MM.1S (cell line): ENCODE results near the gene ASCC3.

Experiments used
- DNase-seq: peaks from one replicate; pipeline ENCODE4 v3.0.0-alpha.2; 2015
- H2AFZ ChIP-seq: fragments of 300-600 bp; sonication (generic); 2 replicates; pipeline ENCODE4 v1.6.0; 2016; ENCODE audit warnings: antibody characterized with exemption, low read length
- H3F3A ChIP-seq: fragments of 300-600 bp; sonication (generic); 2 replicates; pipeline ENCODE4 v1.6.1; 2016; ENCODE audit warnings: mild to moderate bottlenecking, antibody characterized with exemption, low read length, moderate library complexity, mixed read lengths; ENCODE audit not compliant: insufficient read depth
- H3K27ac ChIP-seq: fragments of 300-600 bp; sonication (generic); 2 replicates; pipeline ENCODE4 v1.5.1; 2016; ENCODE audit warnings: mild to moderate bottlenecking, low read length
- H3K27me3 ChIP-seq: fragments of 300-600 bp; sonication (generic); replicated peaks from 2 replicates; pipeline ENCODE4 v1.6.0; 2016; ENCODE audit warnings: low read length; ENCODE audit not compliant: insufficient read depth
- H3K36me3 ChIP-seq: fragments of 300-600 bp; sonication (generic); replicated peaks from 2 replicates; pipeline ENCODE4 v1.6.1; 2016; ENCODE audit warnings: mild to moderate bottlenecking, low read length, mixed read lengths; ENCODE audit not compliant: insufficient read depth
- H3K4me1 ChIP-seq: fragments of 300-600 bp; sonication (generic); 2 replicates; pipeline ENCODE4 v1.6.1; 2016; ENCODE audit warnings: low read length, mixed read lengths
- H3K4me2 ChIP-seq: fragments of 300-600 bp; sonication (generic); 2 replicates; pipeline ENCODE4 v1.6.0; 2016; ENCODE audit warnings: low read depth, low read length
- H3K4me3 ChIP-seq: fragments of 300-600 bp; sonication (generic); 2 replicates; pipeline ENCODE4 v1.5.1; 2016; ENCODE audit warnings: low read length, mixed read lengths
- H3K79me2 ChIP-seq: fragments of 300-600 bp; sonication (generic); 2 replicates; pipeline ENCODE4 v1.6.1; 2016; ENCODE audit warnings: mixed run types, low read length, mixed read lengths
- H3K9ac ChIP-seq: fragments of 300-600 bp; sonication (generic); 2 replicates; pipeline ENCODE4 v1.6.1; 2016; ENCODE audit warnings: low read length, mixed read lengths
- H3K9me2 ChIP-seq: fragments of 300-600 bp; sonication (generic); replicated peaks from 2 replicates; pipeline ENCODE4 v1.6.1; 2016; ENCODE audit warnings: mild to moderate bottlenecking, low read length, mixed read lengths; ENCODE audit not compliant: insufficient read depth
- H3K9me3 ChIP-seq: fragments of 300-600 bp; sonication (generic); replicated peaks from 2 replicates; pipeline ENCODE4 v1.6.1; 2016; ENCODE audit warnings: mild to moderate bottlenecking, low read length, mixed read lengths; ENCODE audit not compliant: insufficient read depth
- H4K20me1 ChIP-seq: fragments of 300-600 bp; sonication (generic); 2 replicates; pipeline ENCODE4 v1.6.1; 2016; ENCODE audit warnings: mild to moderate bottlenecking, low read length, moderate library complexity, mixed read lengths; ENCODE audit not compliant: insufficient read depth
- CTCF ChIP-seq: fragments of 300-600 bp; sonication (generic); IDR thresholded peaks from 2 replicates; pipeline ENCODE4 v1.5.1; 2016; ENCODE audit warnings: antibody characterized with exemption, low read length, mixed read lengths
- EZH2 ChIP-seq: fragments of 300-600 bp; sonication (generic); optimal IDR thresholded peaks from 2 replicates; pipeline ENCODE3; 2017; ENCODE audit warnings: low read depth, mild to moderate bottlenecking, antibody characterized with exemption, low read length, mixed read lengths
- EZH2phosphoT487 ChIP-seq: fragments of 300-600 bp; sonication (generic); IDR thresholded peaks from 2 replicates; pipeline ENCODE4 v1.6.1; 2018; ENCODE audit warnings: antibody characterized with exemption, low read length

ASCC3 gene

DNA sequence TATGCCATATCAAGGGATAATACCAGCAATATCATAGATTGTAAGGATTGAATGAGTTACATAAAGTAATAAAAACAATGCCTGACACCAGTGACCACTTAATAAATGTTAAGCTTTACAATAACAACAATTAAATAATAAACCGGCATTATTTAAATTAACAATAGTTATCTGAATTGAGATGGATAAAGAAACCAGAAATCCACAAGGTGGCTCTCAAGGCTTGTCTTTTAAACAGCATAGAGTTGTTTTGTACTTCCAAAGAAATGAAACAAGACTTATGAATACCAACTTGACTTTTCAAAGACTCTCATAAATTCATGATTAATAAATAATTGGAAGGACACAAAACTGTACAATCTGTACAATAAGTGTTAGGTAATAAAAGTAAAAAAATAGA is 203.1 kb downstream of the ASCC3 start:
- no peak overlapping the region for H3K27ac ChIP-seq
- no peaks in the 10 kb centered on the region for H3K9me2 ChIP-seq
- TF ChIP-seq EZH2 (no peak), EZH2phosphoT487 (no peak), CTCF (no peak)
- H3F3A ChIP-seq = no peaks in the 10 kb centered on the region
- no peak for DNase-seq
- no peaks in the 10 kb centered on the region for H3K36me3 ChIP-seq
- H3K4me3 ChIP-seq = no peak overlapping the region
- H3K4me2 ChIP-seq = no peak overlapping the region
- no peaks in the 10 kb centered on the region for H4K20me1 ChIP-seq
- H3K9ac ChIP-seq = no peak overlapping the region
- H2AFZ ChIP-seq = no peak overlapping the region
- H3K4me1 ChIP-seq = no peaks in the 10 kb centered on the region
- no peaks in the 10 kb centered on the region for H3K79me2 ChIP-seq
- H3K27me3 ChIP-seq = no peaks in the 10 kb centered on the region
- no peaks in the 10 kb centered on the region for H3K9me3 ChIP-seq

DNA sequence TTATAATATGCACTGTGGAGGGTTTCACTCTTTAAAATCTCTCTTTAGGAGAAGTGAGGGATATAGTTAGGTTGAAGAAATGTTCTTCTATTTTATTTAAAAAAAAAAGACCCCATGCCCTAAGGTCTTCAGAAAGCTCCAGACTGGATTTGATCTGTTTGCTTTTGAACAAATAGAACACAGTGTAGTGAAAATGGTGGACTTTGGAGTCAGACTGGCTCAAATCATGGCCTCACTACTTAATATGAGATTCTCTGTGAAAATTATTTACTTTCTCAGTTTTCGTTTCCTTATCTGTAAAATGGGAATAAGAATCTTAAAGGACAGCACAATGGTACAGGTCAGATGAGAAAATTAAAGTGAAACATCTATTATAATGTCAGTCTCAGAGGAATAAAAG is 203.9 kb downstream of the ASCC3 start:
- Histone ChIP-seq H3K36me3 (no peaks in the 10 kb centered on the region), H3K27ac (no peak overlapping the region), H3K27me3 (no peaks in the 10 kb centered on the region), H3K79me2 (no peaks in the 10 kb centered on the region), H4K20me1 (no peaks in the 10 kb centered on the region), H3K9me2 (no peaks in the 10 kb centered on the region), H3K4me3 (no peak overlapping the region), H3F3A (no peaks in the 10 kb centered on the region), H2AFZ (no peak overlapping the region), H3K4me1 (no peaks in the 10 kb centered on the region), H3K9me3 (no peaks in the 10 kb centered on the region), H3K9ac (no peak overlapping the region), H3K4me2 (no peak overlapping the region)
- TF ChIP-seq CTCF = no peak
- no peak for TF ChIP-seq EZH2
- no peak for TF ChIP-seq EZH2phosphoT487
- no peak for DNase-seq

- H3K9me2 ChIP-seq = no peaks in the 10 kb centered on the region
- no peaks in the 10 kb centered on the region for H3K27me3 ChIP-seq
- no peak for TF ChIP-seq CTCF
- no peak overlapping the region for H3K27ac ChIP-seq
- no peaks in the 10 kb centered on the region for H3F3A ChIP-seq
- no peak overlapping the region for H3K4me3 ChIP-seq
- H2AFZ ChIP-seq = no peak overlapping the region
- no peak overlapping the region for H3K9ac ChIP-seq
- H3K4me1 ChIP-seq = no peaks in the 10 kb centered on the region
- H4K20me1 ChIP-seq = no peaks in the 10 kb centered on the region
- H3K9me3 ChIP-seq = no peaks in the 10 kb centered on the region
- no peaks in the 10 kb centered on the region for H3K36me3 ChIP-seq
- H3K4me2 ChIP-seq = no peak overlapping the region
- no peak for DNase-seq
- H3K79me2 ChIP-seq = no peaks in the 10 kb centered on the region
These were observed 207.5 kb downstream of the ASCC3 start for GRCh38 chr6:100673641-100674040.

- no peaks in the 10 kb centered on the region for H4K20me1 ChIP-seq
- no peaks in the 10 kb centered on the region for H3K36me3 ChIP-seq
- H3K9me2 ChIP-seq = no peaks in the 10 kb centered on the region
- H3K4me2 ChIP-seq = no peak overlapping the region
- H3K27me3 ChIP-seq = no peaks in the 10 kb centered on the region
- no peak overlapping the region for H2AFZ ChIP-seq
- H3F3A ChIP-seq = no peaks in the 10 kb centered on the region
- H3K9me3 ChIP-seq = no peaks in the 10 kb centered on the region
- TF ChIP-seq EZH2 (no peak), CTCF (no peak), EZH2phosphoT487 (no peak)
- H3K4me1 ChIP-seq = no peaks in the 10 kb centered on the region
- no peak overlapping the region for H3K4me3 ChIP-seq
- H3K9ac ChIP-seq = no peak overlapping the region
- no peak for DNase-seq
- H3K79me2 ChIP-seq = no peaks in the 10 kb centered on the region
- no peak overlapping the region for H3K27ac ChIP-seq
These were observed 209.4 kb downstream of the ASCC3 start for GRCh38 chr6:100671740-100672139.
